AG09319 (cell line): ENCODE measurements around the gene LYPD6.

Experiments
- DNase-seq: peaks from one replicate; pipeline ENCODE4 v3.0.0-alpha.2; 2010; ENCODE audit warnings: low read depth; ENCODE audit errors: extremely low read depth
- TF ChIP-seq, protein P1 (sequence below): IDR thresholded peaks from 2 replicates; pipeline ENCODE4 v1.5.1; 2011; ENCODE audit warnings: low read depth, mild to moderate bottlenecking, inconsistent platforms, low read length, moderate library complexity

The LYPD6 gene

DNA sequence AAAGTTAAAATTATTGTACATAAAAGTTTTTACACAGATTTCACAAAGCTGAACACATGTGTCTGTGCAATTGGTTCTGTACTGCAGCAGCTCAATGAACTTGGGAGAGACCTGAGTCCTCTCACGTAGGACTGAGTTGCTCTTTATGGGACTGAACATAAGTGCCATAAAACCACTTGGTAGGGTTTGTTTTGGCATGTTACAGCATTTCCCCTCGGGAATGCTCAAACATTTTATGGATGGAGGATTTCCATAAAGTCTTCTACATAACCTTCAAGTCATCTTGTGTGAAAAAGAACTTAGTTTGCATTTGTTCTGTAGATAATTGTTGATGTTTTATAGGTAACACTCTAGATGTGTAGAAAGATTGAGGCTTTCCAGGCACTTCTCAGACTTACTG lies 15.9 kb downstream of the LYPD6 start:
- TF ChIP-seq, protein P1, sequence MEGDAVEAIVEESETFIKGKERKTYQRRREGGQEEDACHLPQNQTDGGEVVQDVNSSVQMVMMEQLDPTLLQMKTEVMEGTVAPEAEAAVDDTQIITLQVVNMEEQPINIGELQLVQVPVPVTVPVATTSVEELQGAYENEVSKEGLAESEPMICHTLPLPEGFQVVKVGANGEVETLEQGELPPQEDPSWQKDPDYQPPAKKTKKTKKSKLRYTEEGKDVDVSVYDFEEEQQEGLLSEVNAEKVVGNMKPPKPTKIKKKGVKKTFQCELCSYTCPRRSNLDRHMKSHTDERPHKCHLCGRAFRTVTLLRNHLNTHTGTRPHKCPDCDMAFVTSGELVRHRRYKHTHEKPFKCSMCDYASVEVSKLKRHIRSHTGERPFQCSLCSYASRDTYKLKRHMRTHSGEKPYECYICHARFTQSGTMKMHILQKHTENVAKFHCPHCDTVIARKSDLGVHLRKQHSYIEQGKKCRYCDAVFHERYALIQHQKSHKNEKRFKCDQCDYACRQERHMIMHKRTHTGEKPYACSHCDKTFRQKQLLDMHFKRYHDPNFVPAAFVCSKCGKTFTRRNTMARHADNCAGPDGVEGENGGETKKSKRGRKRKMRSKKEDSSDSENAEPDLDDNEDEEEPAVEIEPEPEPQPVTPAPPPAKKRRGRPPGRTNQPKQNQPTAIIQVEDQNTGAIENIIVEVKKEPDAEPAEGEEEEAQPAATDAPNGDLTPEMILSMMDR: no peak
- no peak for DNase-seq

DNA sequence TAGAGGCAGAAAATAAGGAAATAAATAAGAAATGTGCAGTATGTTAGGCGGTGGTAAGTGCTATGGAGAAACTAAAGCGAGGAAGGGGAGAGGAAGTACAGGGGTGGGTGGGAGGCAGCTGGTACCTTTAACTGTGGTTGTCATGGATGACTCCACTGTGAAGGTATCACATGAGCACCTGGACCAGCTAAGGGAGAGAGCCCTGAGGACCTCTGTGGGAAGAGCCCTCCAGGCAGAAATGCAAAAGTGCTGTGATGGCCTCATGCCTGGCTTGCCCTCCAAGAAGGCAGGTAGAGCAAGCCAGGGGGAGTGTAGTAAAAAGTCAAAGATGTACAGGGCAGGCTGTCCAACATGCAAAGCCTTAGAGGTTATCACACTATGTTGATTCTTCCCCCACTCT lies 17.9 kb downstream of the LYPD6 start:
- TF ChIP-seq, protein P1: no peak
- DNase-seq: no peak

GRCh38 chr2:149353421-149353820 lies 23.0 kb downstream of the LYPD6 start:
- DNase-seq: no peak
- TF ChIP-seq, protein P1: no peak

DNA sequence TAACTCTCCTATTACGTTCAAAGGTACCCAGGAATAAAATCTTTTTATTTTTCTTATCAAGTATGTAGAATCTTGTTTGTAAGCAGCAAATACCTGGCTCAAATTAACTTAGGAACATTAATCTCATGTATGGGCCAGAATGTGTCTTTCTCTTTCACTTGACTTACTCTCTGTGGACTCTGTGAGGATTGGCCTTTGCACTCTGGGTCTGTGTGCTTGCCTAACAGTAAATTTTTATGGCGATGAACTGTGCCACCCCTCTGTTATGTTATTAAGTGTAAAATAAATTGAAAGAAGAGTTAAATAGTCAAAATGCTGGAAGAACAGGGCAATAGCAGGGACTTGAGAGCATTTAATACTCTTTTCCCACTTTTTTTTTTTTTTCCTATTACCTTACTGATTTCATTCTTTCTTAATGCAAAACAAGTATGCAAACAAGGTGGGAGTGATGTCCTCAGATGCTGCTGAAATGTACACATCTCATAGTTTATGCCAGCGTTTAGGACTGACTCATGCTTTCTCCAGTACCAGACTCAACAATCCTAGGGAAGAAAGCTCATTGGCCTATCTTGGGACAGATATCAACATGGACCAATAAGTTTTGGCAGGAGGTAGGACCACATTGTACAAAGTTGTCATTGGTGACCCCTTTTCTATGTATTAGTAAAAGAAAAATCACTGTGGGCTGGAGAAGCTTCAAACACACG lies 25.5 kb downstream of the LYPD6 start:
- DNase-seq: no peak
- TF ChIP-seq, protein P1: no peak

GRCh38 chr2:149357058-149357457 lies 26.7 kb downstream of the LYPD6 start:
- TF ChIP-seq, protein P1: no peak
- DNase-seq: no peak

GRCh38 chr2:149360106-149360505 lies 29.7 kb downstream of the LYPD6 start:
- TF ChIP-seq, protein P1: no peak
- no peak for DNase-seq

DNA sequence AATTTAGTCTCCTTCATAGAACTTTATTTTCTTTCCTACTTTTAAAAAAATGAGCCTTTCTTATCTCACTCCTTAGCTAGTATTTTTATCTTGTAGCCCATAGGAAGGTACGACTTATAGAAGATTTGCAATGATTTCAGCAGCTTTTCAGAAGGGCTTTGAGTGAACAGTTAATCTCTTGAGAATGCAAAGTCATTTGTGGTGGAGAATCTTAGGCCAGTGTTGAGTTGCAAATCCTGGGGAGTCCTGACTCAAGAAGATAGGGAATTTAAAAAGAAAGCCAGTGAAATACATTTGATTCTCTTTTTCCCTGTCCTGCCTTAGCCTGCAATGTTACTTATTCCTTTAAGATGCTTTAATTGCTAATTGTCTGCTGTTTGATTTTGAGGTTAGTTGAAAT lies 33.6 kb downstream of the LYPD6 start:
- DNase-seq: no peak
- TF ChIP-seq, protein P1: no peak
